Astrocyte of the spinal cord (primary cell): ENCODE data around the gene ANXA11.

Experiments used
- DNase-seq: peaks from one replicate; pipeline ENCODE4 v3.0.0; 2011; ENCODE audit warnings: low read depth, low spot score
- H3K4me3 ChIP-seq: 2 replicates; pipeline ENCODE4 v1.5.1; 2011; ENCODE audit warnings: low read depth, mild to moderate bottlenecking, low read length, moderate library complexity
- in situ Hi-C: cut with HindIII; loops from 2 replicates; pipeline ENCODE4 v1.10.0; 2017; ENCODE audit warnings: low sequenced_read_pairs
- TF ChIP-seq, protein P1 (sequence below): IDR thresholded peaks from 2 replicates; pipeline ENCODE4 v1.5.1; 2012; ENCODE audit warnings: low read depth, mild to moderate bottlenecking, low read length, inconsistent platforms

ANXA11 gene

DNA sequence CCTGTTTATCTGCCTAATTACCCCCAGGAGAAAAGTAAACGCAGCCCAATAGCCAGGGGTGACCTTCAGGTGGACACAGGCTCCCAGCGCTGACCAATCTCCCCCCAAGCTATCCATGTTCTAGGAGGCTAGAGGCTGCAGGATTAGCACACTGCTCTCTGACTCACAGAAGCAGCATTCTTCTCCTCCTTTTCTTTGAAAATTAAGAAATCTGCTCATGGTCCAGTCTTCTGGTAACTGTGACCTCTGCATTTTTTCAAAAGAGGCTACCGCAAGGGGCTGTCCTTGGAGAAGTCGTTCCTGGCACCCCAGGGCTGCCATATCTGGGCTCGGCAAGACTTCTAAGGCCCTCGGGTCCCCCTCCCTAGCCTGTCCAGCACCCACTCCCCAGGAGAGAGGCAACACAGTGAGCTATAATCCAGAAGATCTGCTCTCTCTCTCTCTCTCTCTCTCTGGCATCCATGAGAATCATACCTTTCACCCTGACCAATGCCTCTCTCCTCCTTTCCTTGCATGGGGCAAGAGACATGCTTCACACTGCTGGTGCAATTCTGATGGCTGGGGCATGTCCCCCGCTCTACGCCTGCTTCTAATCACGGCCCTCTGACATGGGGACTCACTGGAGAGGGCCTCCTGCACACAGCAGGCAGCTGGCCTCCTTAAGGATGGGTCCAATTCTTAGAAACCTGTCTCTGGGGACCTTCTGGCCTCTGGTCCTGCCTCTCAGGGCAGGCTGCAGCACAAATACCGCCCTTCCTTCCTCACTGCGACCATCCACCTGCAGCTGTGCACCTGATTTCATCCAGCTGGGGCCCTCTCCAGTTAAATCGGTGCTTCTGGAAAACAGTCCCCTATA is 27.3 kb downstream of the ANXA11 start:
- TF ChIP-seq, protein P1, sequence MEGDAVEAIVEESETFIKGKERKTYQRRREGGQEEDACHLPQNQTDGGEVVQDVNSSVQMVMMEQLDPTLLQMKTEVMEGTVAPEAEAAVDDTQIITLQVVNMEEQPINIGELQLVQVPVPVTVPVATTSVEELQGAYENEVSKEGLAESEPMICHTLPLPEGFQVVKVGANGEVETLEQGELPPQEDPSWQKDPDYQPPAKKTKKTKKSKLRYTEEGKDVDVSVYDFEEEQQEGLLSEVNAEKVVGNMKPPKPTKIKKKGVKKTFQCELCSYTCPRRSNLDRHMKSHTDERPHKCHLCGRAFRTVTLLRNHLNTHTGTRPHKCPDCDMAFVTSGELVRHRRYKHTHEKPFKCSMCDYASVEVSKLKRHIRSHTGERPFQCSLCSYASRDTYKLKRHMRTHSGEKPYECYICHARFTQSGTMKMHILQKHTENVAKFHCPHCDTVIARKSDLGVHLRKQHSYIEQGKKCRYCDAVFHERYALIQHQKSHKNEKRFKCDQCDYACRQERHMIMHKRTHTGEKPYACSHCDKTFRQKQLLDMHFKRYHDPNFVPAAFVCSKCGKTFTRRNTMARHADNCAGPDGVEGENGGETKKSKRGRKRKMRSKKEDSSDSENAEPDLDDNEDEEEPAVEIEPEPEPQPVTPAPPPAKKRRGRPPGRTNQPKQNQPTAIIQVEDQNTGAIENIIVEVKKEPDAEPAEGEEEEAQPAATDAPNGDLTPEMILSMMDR: no peak
- no peak for DNase-seq
- in situ Hi-C loops: no loop called here
- no peak overlapping the region for H3K4me3 ChIP-seq

DNA sequence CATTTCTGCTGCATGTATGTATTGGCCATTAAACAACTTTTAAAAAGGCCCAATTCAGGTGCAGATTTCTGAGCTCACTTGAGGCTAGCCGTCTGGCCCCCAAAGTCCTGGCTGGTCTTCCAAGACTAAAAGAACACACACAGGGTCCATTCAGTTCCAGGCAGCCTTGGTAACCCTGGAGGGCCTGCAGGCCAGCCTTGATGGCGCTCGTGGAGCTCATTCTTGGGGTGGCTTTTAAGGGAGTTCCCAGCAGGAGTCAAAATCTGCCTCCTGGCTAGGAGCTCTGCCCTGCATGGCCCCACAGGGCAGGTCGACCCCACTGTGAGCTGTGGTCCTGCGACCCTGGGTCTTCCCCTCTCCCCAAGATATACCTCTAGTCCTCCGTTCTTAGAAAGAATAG is 28.8 kb downstream of the ANXA11 start:
- TF ChIP-seq, protein P1: no peak

DNA sequence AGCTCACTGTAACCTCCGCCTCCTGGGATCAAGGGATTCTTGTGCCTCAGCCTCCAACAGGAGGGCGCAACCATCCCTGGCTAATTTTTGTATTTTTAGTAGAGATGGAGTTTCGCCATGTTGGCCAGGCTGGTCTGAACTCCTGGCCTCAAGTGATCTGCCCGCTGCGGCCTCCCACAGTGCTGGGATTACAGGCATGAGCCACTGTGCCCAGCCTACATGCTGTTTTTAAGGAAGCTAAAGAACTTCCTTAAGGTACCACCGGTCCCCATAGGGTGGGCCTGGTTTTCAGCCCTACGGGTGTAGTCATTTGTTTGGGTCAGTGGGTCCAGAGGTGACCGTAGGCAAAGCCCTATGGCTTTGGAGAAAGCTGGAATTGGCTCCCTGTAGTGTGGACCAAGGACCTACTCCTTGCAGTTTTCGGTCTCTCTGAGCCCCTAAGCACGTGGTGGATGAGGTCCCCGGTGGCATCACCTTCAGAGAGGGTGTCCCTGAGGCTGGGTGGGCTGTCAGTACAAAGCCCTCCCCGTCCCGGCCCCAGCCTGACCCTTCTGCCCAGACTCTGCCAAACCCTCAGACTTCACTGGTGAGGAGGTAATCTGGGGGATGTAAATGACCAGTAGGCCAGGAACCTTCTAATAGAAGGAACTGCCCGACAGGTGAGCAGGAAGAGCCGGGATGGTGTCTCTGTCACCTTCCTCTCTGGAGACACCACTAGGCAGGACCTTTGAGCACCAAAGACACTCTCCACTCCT is 30.5 kb downstream of the ANXA11 start:
- no peak for DNase-seq
- H3K4me3 ChIP-seq: no peak overlapping the region
- TF ChIP-seq, protein P1: no peak
- in situ Hi-C loops: no loop called here

More for the DNA sequence above, 28.8 kb downstream of the ANXA11 start:
- in situ Hi-C loops: no loop called here
- H3K4me3 ChIP-seq: no peak overlapping the region
- DNase-seq: no peak

DNA sequence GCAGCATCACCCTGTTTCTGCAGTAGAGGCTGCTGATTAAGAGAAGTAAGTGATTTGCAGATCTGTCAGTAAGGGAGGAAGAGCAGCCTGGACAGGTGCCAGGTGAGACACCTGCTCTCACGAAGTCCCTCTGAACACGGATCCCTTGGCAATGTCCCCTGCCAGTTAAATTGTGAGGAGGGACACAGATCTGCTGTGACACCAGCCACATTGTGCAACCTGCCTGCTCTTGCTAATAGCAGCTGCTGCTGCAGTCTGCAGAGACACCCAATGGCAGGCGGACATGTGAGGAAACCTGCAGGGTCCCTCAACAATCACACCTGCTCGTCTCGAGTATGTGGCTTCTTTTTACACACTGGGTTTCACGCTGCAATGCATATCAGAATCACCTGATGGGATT is 31.9 kb downstream of the ANXA11 start:
- TF ChIP-seq, protein P1: no peak
- DNase-seq: no peak
- H3K4me3 ChIP-seq: no peak overlapping the region
- in situ Hi-C loops: no loop called here

DNA sequence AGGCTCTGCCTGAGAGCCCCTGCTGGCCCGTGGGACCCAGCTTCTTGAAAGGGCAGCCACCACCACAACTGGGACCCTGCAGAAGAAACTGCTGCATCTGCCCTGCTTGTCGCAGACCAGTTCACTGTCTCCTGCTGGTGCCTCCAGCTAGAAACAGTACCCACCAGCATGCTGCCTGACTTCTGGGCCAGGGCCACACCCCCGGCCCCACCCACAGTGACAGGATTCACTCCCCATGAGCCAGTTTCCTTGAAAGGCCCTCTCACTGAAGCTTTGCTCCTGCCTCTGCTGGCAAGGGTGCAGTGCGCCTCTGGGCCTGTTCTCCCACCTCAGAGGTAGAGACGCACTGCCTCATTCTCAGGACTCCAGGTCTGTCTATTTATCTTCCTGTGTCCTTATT is 32.4 kb downstream of the ANXA11 start:
- no peak overlapping the region for H3K4me3 ChIP-seq
- no peak for DNase-seq
- TF ChIP-seq, protein P1: no peak
- in situ Hi-C loops: no loop called here

DNA sequence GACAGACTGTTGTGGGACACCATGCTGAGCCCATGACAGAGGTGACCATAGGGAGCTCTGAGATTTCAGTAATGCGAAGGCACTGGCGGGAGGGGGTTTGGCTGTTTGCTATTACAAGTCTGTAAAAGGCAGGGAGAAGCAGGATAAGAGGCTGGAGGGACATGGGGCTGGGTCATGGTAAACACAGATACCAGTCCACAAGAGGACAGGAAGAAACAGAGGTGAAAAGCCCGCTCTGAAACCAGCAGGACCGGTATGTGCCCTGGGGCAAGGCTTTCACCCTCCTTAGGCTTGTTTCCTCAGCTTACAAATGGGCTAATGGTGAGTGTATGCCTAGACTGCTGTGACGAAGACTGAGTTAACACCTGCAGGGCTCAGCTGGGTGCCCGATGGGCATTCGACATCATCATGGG is 34.1 kb downstream of the ANXA11 start:
- H3K4me3 ChIP-seq: no peak overlapping the region
- in situ Hi-C loops: no loop called here
- TF ChIP-seq, protein P1: no peak
- no peak for DNase-seq
